LNCAP (cell line): Measurements from ENCODE around the gene IQCN.

Experiments used
- TF ChIP-seq, protein P1 (sequence below): fragments of 450-650 bp; IDR thresholded peaks from 2 replicates; pipeline ENCODE4 v1.5.1; 2017; ENCODE audit warnings: mild to moderate bottlenecking

The IQCN gene

DNA sequence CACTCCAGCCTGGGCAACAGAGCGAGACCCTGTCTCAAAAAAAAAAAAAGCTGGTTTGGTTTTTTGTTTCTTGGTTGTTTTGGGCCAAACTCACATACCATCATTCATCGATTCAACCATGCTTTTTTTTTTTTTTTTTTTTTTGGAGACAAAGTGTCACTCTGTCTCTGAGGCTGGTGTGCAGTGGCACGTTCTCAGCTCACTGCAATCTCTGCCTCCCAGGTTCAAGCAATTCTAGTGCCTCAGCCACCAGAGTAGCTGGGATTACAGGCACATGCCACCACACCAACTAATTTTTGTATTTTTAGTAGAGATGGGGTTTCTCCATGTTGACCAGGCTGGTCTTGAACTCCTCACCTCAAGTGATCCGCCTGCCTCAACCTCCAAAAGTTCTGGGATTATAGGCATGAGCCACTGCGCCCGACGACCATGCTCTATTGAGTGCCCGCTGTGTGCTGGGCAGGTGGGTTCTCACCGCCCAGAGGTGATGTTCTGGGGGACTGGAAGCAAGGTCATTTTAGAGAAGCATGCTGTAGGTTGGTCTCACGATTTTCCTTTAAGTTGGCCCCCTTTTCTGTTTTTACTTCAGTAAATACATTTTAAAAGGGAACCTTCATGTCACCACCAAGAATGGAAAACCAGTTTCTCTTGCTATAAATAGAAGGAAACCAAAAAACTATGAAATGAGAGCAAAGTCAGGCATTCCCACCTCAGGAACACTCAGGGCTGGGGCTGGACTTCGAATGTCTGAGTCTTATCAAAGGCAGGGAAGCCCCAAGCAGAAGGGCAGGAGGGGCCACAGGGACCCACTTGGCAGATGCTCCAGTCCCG lies 15.4 kb upstream of the IQCN start:
- TF ChIP-seq, protein P1, sequence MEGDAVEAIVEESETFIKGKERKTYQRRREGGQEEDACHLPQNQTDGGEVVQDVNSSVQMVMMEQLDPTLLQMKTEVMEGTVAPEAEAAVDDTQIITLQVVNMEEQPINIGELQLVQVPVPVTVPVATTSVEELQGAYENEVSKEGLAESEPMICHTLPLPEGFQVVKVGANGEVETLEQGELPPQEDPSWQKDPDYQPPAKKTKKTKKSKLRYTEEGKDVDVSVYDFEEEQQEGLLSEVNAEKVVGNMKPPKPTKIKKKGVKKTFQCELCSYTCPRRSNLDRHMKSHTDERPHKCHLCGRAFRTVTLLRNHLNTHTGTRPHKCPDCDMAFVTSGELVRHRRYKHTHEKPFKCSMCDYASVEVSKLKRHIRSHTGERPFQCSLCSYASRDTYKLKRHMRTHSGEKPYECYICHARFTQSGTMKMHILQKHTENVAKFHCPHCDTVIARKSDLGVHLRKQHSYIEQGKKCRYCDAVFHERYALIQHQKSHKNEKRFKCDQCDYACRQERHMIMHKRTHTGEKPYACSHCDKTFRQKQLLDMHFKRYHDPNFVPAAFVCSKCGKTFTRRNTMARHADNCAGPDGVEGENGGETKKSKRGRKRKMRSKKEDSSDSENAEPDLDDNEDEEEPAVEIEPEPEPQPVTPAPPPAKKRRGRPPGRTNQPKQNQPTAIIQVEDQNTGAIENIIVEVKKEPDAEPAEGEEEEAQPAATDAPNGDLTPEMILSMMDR, result no peak

DNA sequence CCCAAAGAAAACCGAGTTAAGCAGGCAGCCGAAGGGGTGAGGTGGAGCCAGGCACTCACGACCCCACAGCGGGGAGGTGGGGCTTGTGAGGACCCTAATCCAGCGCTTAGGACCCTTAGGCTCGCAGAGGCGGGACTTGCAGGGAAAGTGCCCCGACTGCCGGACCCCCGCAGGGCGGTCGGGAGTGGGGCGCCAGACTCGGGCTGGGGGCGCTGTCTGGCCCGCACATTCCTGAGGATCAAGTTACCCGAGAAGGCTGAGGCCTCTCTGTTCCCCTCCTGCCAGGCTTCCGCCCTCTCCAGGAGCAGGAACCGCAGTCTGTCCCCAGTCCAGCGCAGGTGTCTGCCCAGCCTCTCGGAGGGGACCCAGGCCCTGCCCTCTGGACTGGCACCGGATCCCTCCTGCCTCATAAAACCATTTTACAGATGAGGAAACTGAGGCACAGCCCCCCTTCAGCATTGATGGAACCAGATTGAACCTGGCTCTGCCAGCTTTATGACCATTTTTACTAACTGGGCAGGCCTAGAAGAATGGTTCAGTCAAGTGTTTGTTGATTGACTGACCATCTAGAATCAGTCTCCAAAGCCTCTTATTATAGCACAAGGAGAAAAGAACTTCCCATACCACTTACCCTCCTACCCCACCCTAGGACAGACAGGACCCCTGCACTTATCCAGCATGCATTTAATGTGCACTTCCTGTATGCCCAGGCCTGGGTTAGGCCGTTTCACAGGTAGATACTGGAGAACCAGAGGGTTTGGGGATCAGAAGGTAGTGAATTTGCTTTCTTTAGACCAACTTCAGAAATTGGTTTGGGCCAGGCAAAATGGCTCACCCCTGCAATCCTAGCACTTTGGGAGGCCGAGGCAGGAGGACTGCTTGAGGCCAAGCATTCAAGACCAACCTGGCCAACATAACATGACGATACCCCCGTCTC lies 13.9 kb upstream of the IQCN start:
- TF ChIP-seq, protein P1, result no peak

DNA sequence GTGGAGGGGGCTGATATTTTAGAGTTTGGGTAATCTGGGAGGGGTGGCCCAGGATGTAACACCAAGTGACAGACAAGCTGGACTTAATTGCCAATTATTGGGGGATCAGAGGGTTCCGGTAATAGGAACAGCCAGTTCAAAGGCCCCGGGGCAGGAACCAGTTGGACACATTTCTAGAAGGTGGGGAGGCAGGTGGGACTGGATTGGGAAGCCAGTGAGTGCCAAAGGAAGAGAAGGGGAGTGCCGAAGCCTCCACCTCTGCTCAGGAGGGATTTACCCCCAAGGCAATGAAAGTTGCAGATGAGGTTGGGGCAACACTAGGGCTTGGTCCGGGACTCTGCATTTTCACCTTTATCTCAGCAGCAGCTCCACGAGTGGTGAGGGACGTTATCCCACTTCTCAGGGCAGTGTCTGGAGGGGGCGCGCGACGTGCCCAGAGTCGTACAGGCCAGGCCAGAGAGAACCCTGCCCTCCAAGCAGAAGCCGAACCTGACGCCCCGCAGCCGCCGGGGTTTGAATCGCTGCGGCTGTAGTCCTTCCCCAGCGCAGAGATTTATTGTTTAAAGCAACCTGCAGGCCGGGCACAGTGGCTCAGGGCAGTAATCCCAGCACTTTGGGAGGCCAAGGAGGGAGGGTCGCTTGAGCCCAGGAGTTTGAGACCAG lies 12.9 kb upstream of the IQCN start:
- TF ChIP-seq, protein P1, result no peak

DNA sequence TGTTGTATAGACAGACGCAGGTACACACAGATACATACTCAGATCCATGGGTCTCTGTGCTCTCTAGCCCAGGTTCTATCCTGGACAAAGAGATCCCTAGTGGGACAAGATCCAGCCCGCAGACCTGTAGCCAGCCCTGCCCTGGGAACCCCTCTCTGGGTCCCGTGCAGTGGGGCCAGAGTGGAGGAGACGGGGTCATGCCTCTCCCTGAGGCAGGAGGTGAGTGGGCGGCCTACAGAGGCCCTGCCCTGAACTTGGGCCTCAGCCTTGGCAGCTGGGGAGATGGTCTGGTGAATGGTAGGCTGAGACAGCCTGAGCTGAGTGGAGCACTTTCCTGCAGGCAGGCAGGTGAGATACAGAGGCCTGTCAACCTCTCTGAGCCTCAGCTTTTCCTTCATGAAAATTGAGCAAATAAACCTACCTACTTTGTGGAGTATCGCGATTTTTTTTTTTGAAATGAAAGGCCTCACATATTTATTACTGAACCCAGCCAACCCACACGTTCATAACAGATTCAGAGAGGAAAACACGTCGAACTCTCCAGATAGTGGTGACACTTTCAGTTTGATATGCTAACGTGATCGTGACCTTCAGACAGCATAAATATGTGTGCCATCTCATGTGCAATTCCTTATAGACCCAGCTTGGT lies 10.6 kb upstream of the IQCN start:
- TF ChIP-seq, protein P1, result no peak

DNA sequence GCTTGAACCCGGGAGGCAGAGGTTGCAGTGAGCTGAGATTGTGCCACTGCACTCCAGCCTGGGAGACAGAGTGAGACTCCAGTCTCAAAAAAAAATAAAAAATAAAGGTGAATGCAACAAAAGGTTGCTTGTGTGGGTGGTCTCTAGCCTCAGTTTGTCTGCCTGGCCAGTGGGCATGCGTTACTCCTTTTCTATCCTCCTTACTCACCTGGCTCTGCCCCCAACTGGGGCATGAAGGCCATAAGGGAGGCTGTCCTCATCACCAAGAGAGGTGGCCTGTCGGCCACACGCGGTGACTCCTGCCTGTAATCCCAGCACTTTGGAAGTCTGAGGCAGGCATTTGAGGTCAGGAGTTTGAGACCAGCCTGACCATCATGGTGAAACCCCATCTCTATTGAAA lies 9.1 kb upstream of the IQCN start:
- TF ChIP-seq, protein P1, result no peak

DNA sequence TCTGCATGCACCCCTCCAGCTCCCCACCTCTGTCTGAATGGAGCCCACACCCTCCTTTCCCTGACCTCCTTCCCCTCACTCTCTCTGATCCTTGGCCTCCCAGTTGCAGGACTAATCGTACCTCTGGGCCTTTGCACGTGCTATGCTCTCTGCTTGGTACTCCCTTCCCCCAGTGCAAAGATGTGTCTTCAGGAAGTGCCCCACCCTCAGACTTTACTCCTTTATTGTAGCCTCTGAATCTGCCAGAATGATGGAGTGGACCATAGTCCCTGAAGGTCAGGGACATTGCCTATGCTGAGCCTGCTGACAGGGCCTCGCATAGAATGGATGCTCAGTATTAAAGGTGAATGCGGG lies 8.5 kb upstream of the IQCN start:
- TF ChIP-seq, protein P1, result no peak
